Ishikawa (cell line): Measurements from ENCODE around the gene ATF6.

Experiments used
- CEBPB ChIP-seq: IDR thresholded peaks from 2 replicates; pipeline ENCODE4 v1.6.1; 2012
- CREB1 ChIP-seq: IDR thresholded peaks from 2 replicates; pipeline ENCODE4 v1.6.1; 2012; ENCODE audit warnings: low read depth
- EGR1 ChIP-seq: IDR thresholded peaks from 2 replicates; pipeline ENCODE4 v1.6.1; 2012
- EP300 ChIP-seq: IDR thresholded peaks from 2 replicates; pipeline ENCODE4 v1.6.1; 2012; ENCODE audit warnings: borderline replicate concordance
- FOXM1 ChIP-seq: IDR thresholded peaks from 2 replicates; pipeline ENCODE4 v1.6.1; 2012; ENCODE audit warnings: low read depth, borderline replicate concordance
- NFIC ChIP-seq: IDR thresholded peaks from 2 replicates; pipeline ENCODE4 v1.6.1; 2012
- RAD21 ChIP-seq: IDR thresholded peaks from 2 replicates; pipeline ENCODE4 v1.6.1; 2012; ENCODE audit warnings: low read depth
- TAF1 ChIP-seq: IDR thresholded peaks from 2 replicates; pipeline ENCODE4 v1.6.1; 2012; ENCODE audit warnings: low read depth, mild to moderate bottlenecking
- TCF12 ChIP-seq: IDR thresholded peaks from 2 replicates; pipeline ENCODE4 v1.6.1; 2012; ENCODE audit warnings: low read depth
- TEAD4 ChIP-seq: IDR thresholded peaks from 2 replicates; pipeline ENCODE4 v1.6.1; 2012
- USF1 ChIP-seq: IDR thresholded peaks from 2 replicates; pipeline ENCODE4 v1.6.1; 2012
- YY1 ChIP-seq: IDR thresholded peaks from 2 replicates; pipeline ENCODE4 v1.6.1; 2012; ENCODE audit warnings: low read depth
- ZBTB7A ChIP-seq: IDR thresholded peaks from 2 replicates; pipeline ENCODE4 v1.6.1; 2012; ENCODE audit warnings: low read depth
- TF ChIP-seq, protein P1 (sequence below): IDR thresholded peaks from 2 replicates; pipeline ENCODE4 v1.6.1; 2012; ENCODE audit warnings: low read depth, mild to moderate bottlenecking
- TF ChIP-seq, protein P2 (sequence below): IDR thresholded peaks from 2 replicates; pipeline ENCODE4 v1.6.1; 2012

ATF6 gene

GRCh38 chr1:161962091-161962887 lies 196.2 kb downstream of the ATF6 start:
- TF ChIP-seq RAD21 (no peak), YY1 (no peak), USF1 (no peak), CREB1 (no peak), CEBPB (no peak)

DNA sequence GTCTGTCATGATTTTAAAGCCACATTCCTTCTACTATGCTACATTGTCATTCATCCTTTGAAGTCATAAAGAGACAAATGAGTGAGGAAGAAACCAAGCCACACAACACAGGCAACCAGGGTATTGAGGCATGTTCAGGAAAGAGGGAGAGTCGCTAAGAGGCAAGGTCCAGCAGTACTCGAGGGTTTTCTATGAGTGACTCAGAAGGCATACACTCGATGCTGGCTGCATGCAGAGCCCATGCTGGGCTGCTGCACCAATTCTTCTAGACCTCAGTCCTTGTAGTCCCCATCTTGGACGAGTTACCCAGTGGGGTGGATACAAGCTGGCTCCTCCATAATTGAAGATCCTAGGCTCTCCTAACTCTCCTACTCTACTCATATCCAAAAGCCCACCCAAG lies 199.9 kb downstream of the ATF6 start:
- no peak for TF ChIP-seq TAF1
- TF ChIP-seq TCF12 = no peak
- TF ChIP-seq, protein P1, sequence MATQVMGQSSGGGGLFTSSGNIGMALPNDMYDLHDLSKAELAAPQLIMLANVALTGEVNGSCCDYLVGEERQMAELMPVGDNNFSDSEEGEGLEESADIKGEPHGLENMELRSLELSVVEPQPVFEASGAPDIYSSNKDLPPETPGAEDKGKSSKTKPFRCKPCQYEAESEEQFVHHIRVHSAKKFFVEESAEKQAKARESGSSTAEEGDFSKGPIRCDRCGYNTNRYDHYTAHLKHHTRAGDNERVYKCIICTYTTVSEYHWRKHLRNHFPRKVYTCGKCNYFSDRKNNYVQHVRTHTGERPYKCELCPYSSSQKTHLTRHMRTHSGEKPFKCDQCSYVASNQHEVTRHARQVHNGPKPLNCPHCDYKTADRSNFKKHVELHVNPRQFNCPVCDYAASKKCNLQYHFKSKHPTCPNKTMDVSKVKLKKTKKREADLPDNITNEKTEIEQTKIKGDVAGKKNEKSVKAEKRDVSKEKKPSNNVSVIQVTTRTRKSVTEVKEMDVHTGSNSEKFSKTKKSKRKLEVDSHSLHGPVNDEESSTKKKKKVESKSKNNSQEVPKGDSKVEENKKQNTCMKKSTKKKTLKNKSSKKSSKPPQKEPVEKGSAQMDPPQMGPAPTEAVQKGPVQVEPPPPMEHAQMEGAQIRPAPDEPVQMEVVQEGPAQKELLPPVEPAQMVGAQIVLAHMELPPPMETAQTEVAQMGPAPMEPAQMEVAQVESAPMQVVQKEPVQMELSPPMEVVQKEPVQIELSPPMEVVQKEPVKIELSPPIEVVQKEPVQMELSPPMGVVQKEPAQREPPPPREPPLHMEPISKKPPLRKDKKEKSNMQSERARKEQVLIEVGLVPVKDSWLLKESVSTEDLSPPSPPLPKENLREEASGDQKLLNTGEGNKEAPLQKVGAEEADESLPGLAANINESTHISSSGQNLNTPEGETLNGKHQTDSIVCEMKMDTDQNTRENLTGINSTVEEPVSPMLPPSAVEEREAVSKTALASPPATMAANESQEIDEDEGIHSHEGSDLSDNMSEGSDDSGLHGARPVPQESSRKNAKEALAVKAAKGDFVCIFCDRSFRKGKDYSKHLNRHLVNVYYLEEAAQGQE = no peak
- TF ChIP-seq, protein P2, sequence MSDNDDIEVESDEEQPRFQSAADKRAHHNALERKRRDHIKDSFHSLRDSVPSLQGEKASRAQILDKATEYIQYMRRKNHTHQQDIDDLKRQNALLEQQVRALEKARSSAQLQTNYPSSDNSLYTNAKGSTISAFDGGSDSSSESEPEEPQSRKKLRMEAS = no peak
- no peak for TF ChIP-seq EP300
- no peak for TF ChIP-seq EGR1
- no peak for TF ChIP-seq CEBPB
- TF ChIP-seq FOXM1 = no peak
- TF ChIP-seq USF1 = no peak
- TF ChIP-seq NFIC = no peak
- TF ChIP-seq RAD21 = no peak
- TF ChIP-seq YY1 = no peak
- no peak for TF ChIP-seq ZBTB7A
- no peak for TF ChIP-seq TEAD4
- TF ChIP-seq CREB1 = no peak

- no peak for TF ChIP-seq NFIC
- TF ChIP-seq CEBPB = no peak
- TF ChIP-seq, protein P1 = no peak
- TF ChIP-seq FOXM1 = no peak
- TF ChIP-seq TAF1 = no peak
- TF ChIP-seq USF1 = no peak
- TF ChIP-seq ZBTB7A = no peak
- no peak for TF ChIP-seq EGR1
- TF ChIP-seq CREB1 = no peak
- TF ChIP-seq, protein P2 = no peak
- TF ChIP-seq TCF12 = no peak
- no peak for TF ChIP-seq EP300
- TF ChIP-seq TEAD4 = no peak
- TF ChIP-seq YY1 = no peak
- TF ChIP-seq RAD21 = no peak
These were observed 203.9 kb downstream of the ATF6 start for GRCh38 chr1:161970036-161970435.

DNA sequence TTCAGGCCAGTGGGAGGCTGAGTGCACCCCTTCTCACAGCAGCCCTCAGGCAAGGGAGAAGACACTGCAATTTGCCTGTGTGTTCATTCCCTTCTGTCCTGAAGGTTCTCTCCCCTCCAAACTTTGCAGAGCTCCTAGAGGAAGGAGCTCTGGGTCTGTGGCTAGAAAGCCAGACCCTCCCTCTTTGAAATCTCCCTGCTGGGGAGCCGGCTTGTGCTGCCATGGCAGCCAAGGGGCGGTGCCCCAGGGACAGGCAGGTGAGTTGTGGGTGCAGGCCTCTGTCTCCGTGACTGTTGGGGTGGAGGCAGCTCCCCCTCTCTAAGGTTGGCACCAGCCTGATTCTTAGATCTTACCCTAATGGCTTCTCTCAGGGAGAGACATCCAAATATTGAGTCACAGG lies 204.5 kb downstream of the ATF6 start:
- TF ChIP-seq CREB1 (no peak), YY1 (no peak), FOXM1 (no peak), RAD21 (no peak), USF1 (no peak), EGR1 (no peak), NFIC (no peak), ZBTB7A (no peak), TAF1 (no peak), TEAD4 (no peak), TCF12 (no peak)
- TF ChIP-seq, protein P2 = no peak
- TF ChIP-seq, protein P1 = no peak
